ENCODE data around the gene CRYBG3.

CRYBG3 gene

GRCh38 chr3:97821774-97822358 is at the start of gene CRYBG3:
TSS of gene CRYBG3 (plus strand) at chr3:97822011. CDS start at chr3:97822207, 196 bp downstream.
- H3K27ac Mint-ChIP-seq, result peak within 1 kb of the TSS; percentile 89
- DNase-seq (ENCODE audit: low spot score in 2 of 2) (peak; percentile 85 to 88), ATAC-seq (peak; percentile 99)
- H3K36me3 Mint-ChIP-seq, result peaks cover 7% of the 10 kb centered on the region
- no peaks in the 10 kb centered on the region for H3K9me3 Mint-ChIP-seq
- H3K4me3 Mint-ChIP-seq, result peak within 1 kb of the TSS; percentile 95
- peaks cover 41% of the 10 kb centered on the region for H3K4me1 Mint-ChIP-seq

GRCh38 chr3:97772926-97773325 is 48.9 kb upstream of the CRYBG3 start:
- Mint-ChIP-seq H3K9me3 (peaks cover 3% of the 10 kb centered on the region), H3K4me1 (no peaks in the 10 kb centered on the region), H3K4me3 (no peak overlapping the region), H3K27ac (no peak overlapping the region), H3K36me3 (peaks cover 29% of the 10 kb centered on the region)
- no peak for ATAC-seq
- DNase-seq (ENCODE audit: low spot score in 2 of 2), result no peak

GRCh38 chr3:97778152-97778551 is 43.7 kb upstream of the CRYBG3 start:
- H3K9me3 Mint-ChIP-seq, result no peaks in the 10 kb centered on the region
- ATAC-seq, result no peak

GRCh38 chr3:97793420-97794019 is 28.3 kb upstream of the CRYBG3 start:
- no peak overlapping the region for H3K4me3 Mint-ChIP-seq
- H3K4me1 Mint-ChIP-seq, result no peaks in the 10 kb centered on the region
- peaks cover 1% of the 10 kb centered on the region for H3K36me3 Mint-ChIP-seq
- no peak overlapping the region for H3K27ac Mint-ChIP-seq
- ATAC-seq (peak; percentile 48), DNase-seq (ENCODE audit: low spot score in 2 of 2) (no peak)
- no peaks in the 10 kb centered on the region for H3K9me3 Mint-ChIP-seq

More at GRCh38 chr3:97778152-97778551, 43.7 kb upstream of the CRYBG3 start:
- Mint-ChIP-seq H3K4me1 (no peaks in the 10 kb centered on the region), H3K36me3 (no peaks in the 10 kb centered on the region), H3K27ac (no peak overlapping the region), H3K4me3 (no peak overlapping the region)
- no peak for DNase-seq (ENCODE audit: low spot score in 2 of 2)

- DNase-seq (ENCODE audit: low spot score in 2 of 2) (no peak), ATAC-seq (no peak)
- H3K36me3 Mint-ChIP-seq, result no peaks in the 10 kb centered on the region
- no peaks in the 10 kb centered on the region for H3K4me1 Mint-ChIP-seq
- no peak overlapping the region for H3K27ac Mint-ChIP-seq
- no peaks in the 10 kb centered on the region for H3K9me3 Mint-ChIP-seq
- H3K4me3 Mint-ChIP-seq, result no peak overlapping the region
Measured at GRCh38 chr3:97795951-97796350, 25.9 kb upstream of the CRYBG3 start.

- Mint-ChIP-seq H3K4me3 (no peak overlapping the region), H3K27ac (no peak overlapping the region), H3K4me1 (no peaks in the 10 kb centered on the region), H3K9me3 (no peaks in the 10 kb centered on the region), H3K36me3 (no peaks in the 10 kb centered on the region)
- DNase-seq (ENCODE audit: low spot score in 2 of 2), result no peak
- ATAC-seq, result no peak
Measured at GRCh38 chr3:97804471-97804870, 17.3 kb upstream of the CRYBG3 start.

- peaks cover 5% of the 10 kb centered on the region for H3K4me1 Mint-ChIP-seq
- no peak overlapping the region for H3K4me3 Mint-ChIP-seq
- H3K9me3 Mint-ChIP-seq, result no peaks in the 10 kb centered on the region
- H3K27ac Mint-ChIP-seq, result no peak overlapping the region
- no peaks in the 10 kb centered on the region for H3K36me3 Mint-ChIP-seq
- no peak for ATAC-seq
- DNase-seq (ENCODE audit: low spot score in 2 of 2), result no peak
Measured at GRCh38 chr3:97810779-97811390, 10.9 kb upstream of the CRYBG3 start.

- Mint-ChIP-seq H3K9me3 (no peaks in the 10 kb centered on the region), H3K36me3 (no peaks in the 10 kb centered on the region), H3K4me1 (peaks cover 7% of the 10 kb centered on the region), H3K4me3 (no peak overlapping the region), H3K27ac (no peak overlapping the region)
- ATAC-seq (peak; percentile 97), DNase-seq (ENCODE audit: low spot score in 2 of 2) (no peak)
Measured at GRCh38 chr3:97815149-97815917, 6.5 kb upstream of the CRYBG3 start.

GRCh38 chr3:97816811-97817210 is 5.0 kb upstream of the CRYBG3 start:
- peaks cover 17% of the 10 kb centered on the region for H3K4me1 Mint-ChIP-seq
- no peak for ATAC-seq
- H3K4me3 Mint-ChIP-seq, result no peak overlapping the region
- H3K9me3 Mint-ChIP-seq, result no peaks in the 10 kb centered on the region
- H3K27ac Mint-ChIP-seq, result no peak overlapping the region
- DNase-seq (ENCODE audit: low spot score in 2 of 2), result no peak
- H3K36me3 Mint-ChIP-seq, result no peaks in the 10 kb centered on the region

GRCh38 chr3:97817965-97818364 is 3.8 kb upstream of the CRYBG3 start:
- DNase-seq (ENCODE audit: low spot score in 2 of 2) (no peak), ATAC-seq (no peak)
- H3K4me3 Mint-ChIP-seq, result no peak overlapping the region
- no peaks in the 10 kb centered on the region for H3K9me3 Mint-ChIP-seq
- H3K36me3 Mint-ChIP-seq, result peaks cover 7% of the 10 kb centered on the region
- no peak overlapping the region for H3K27ac Mint-ChIP-seq
- peaks cover 25% of the 10 kb centered on the region for H3K4me1 Mint-ChIP-seq

- Mint-ChIP-seq H3K9me3 (no peaks in the 10 kb centered on the region), H3K4me1 (peaks cover 44% of the 10 kb centered on the region), H3K4me3 (peak overlapping the region; percentile 95), H3K27ac (peak overlapping the region; percentile 89), H3K36me3 (peaks cover 7% of the 10 kb centered on the region)
- DNase-seq (ENCODE audit: low spot score in 2 of 2) (no peak), ATAC-seq (no peak)
Measured at GRCh38 chr3:97820780-97821179, 1.0 kb upstream of the CRYBG3 start.

GRCh38 chr3:97821287-97821773 is 481 bp upstream of the CRYBG3 start:
- peaks cover 41% of the 10 kb centered on the region for H3K4me1 Mint-ChIP-seq
- ATAC-seq, result peak; percentile 59
- peak overlapping the region; percentile 95 for H3K4me3 Mint-ChIP-seq
- peak overlapping the region; percentile 89 for H3K27ac Mint-ChIP-seq
- no peak for DNase-seq (ENCODE audit: low spot score in 2 of 2)
- H3K36me3 Mint-ChIP-seq, result peaks cover 7% of the 10 kb centered on the region
- no peaks in the 10 kb centered on the region for H3K9me3 Mint-ChIP-seq

GRCh38 chr3:97822359-97822775 is 556 bp downstream of the CRYBG3 start:
- DNase-seq (ENCODE audit: low spot score in 2 of 2), result peak; percentile 8 to 54
- Mint-ChIP-seq H3K4me1 (peaks cover 41% of the 10 kb centered on the region), H3K9me3 (no peaks in the 10 kb centered on the region), H3K4me3 (peak overlapping the region; percentile 95), H3K36me3 (peaks cover 7% of the 10 kb centered on the region), H3K27ac (peak overlapping the region; percentile 89)
- ATAC-seq, result peak; percentile 20

GRCh38 chr3:97823046-97824004 is 1.5 kb downstream of the CRYBG3 start:
- Mint-ChIP-seq H3K27ac (peak overlapping the region; percentile 89), H3K36me3 (peaks cover 7% of the 10 kb centered on the region), H3K9me3 (no peaks in the 10 kb centered on the region), H3K4me1 (peaks cover 41% of the 10 kb centered on the region), H3K4me3 (peak overlapping the region; percentile 95)
- DNase-seq (ENCODE audit: low spot score in 2 of 2) (no peak), ATAC-seq (no peak)

Measured in stimulated activated effector memory CD8-positive, alpha-beta T cell treated with anti-CD3 and anti-CD28 coated beads, Interleukin-12 subunit alpha, Interleukin-12 subunit beta, amount 100 ng/mL, for 72 hours (primary cell).